GM21737 (cell line): ENCODE results near the gene RBM23.
"Not testable (repeated sequence)": the region's sequence is repeated elsewhere in the genome, so short reads cannot be mapped to it uniquely, and the experiment has no call there.

Source experiments
- ATAC-seq: cut with Tn5 transposase; IDR thresholded peaks from one replicate; pipeline ENCODE4 v1.9.1; 2021; ENCODE audit warnings: mild to moderate bottlenecking, moderate library complexity; ENCODE audit not compliant: unreplicated experiment

Gene RBM23

GRCh38 chr14:22870811-22871223 is 48.1 kb downstream of the RBM23 start:
- ATAC-seq: peak; percentile 36

GRCh38 chr14:22866874-22867273 is 52.1 kb downstream of the RBM23 start:
- ATAC-seq: no peak

DNA sequence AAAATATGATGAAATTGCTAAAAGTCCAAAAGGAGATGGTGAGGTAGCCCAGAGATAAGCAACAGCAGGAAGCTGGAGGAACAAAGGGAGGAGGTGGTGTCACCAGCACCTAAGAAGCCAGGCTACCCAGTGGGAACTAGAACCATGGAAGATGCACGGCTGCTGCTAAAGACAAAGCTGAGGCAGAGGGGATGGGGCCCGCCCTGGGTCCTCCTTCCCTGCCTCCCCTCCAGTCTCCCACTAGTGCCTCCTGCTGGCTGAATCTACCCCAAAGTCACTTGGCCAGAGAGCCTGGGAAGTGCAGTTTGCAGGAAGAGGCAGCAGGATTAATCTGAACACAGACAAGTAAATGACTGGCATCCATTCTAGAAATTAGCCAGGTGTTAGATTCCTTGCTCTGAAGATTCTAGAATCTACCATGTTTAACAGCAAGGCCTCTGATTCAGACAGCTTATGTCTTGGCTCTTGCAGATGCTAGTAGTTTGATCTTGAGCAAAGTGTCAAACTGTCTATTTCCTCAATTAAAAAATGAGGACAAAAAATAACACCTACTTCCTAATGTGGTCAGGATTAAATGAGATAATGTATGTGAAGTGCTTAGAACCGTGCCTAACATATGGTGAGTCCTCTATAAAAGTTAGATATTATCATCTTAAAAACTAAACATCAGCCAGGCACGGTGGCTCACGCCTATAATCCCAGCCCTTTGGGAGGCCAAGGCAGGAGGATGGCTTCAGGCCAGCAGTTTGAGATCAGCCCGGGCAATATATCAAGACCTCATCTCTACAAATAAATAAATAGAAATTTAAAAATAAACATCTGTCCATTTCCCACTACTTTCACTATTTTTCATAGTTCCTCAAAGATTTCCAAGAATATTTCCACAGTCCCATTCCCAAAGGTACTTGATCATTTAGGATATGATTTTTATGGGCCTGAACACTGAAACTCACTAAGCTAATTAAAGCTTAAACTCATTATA is 53.2 kb downstream of the RBM23 start:
- no peak for ATAC-seq

GRCh38 chr14:22864979-22865378 is 54.0 kb downstream of the RBM23 start:
- no peak for ATAC-seq

GRCh38 chr14:22861651-22862050 is 57.3 kb downstream of the RBM23 start:
- ATAC-seq: no peak

DNA sequence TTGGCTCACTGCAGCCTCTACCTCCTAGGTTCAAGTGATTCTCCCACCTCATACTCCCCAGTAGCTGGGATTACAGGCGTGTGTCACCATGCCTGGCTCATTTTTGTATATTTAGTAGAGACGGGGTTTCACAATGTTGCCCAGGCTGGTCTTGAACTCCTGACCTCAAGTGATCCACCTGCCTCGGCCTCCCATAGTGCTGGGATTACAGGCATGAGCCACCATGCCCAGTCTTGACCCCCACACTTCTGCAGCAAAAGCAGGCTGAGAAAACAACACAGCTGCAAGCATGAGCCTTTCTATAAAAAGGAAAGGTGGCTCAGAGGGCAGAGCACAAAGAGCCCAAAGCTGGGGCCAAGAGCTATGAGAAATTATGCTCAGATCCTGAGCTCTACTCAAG is 58.6 kb downstream of the RBM23 start:
- not testable (repeated sequence) for ATAC-seq

DNA sequence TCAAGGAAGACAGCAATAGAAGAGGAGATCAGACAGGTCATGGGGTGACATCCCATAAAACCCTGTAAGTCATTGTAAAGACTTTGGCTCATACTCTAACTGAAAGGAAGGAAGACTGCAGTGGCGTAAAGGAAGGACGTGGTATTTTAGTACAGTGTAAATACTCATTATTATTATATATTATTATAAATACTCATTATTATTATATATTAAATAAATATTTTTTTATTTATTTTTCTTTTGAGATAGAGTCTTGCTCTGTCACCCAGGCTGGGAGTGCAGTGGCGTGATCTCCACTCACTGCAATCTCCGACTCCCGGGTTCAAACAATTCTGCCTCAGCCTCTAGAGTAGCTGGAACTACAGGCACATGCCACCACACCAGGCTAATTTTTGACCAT is 62.5 kb downstream of the RBM23 start:
- ATAC-seq: no peak

DNA sequence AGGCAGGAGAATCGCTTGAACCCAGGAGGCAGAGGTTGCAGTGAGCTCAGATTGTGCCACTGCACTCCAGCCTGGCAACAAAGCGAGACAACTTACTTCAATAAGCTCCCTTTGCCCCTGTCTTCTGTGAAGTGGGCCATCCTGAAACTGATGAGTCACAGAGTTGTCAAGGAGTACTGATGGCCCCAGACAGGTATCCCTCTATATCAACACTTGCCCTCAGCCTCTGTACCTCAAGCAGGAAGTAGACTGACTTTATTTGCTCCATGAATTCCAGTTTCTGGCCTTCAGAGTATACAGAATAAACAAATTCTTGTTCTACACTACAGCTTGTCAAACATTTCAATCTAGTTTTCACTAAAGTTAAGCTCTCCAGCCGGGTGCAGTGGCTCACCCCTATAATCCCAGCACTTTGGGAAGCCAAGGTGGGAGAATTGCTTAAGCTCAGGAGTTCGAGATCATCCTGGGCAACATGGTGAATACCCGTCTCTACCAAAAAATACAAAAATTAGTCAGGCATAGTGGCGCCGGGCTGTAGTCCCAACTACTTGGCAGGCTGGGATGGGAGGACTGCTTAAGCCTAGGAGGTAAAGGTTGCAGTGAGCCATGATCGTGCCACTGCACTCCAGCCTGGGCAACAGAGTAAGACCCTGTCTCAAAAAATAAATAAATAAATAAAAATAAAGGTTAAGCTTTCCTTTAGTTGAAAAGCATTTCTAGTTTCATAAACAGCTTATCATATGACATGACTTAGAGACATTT is 63.8 kb downstream of the RBM23 start:
- ATAC-seq: no peak

DNA sequence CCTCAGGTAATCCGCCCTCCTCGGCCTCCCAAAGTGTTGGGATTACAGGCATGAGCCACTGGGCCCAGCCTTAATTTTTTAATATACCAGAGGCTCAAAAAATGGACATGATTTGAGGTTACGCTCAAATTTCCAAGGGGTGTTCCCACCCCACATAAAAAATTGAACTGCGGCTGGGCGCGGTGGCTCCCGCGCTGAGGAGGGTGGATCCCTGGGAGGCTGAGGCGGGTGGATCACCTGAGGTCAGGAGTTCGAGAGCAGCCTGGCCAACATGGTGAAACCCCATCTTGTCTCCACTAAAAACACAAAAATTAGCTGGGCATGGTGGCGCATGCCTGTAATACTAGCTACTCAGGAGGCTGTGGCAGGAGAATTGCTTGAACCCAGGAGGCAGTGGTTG is 64.7 kb downstream of the RBM23 start:
- not testable (repeated sequence) for ATAC-seq

DNA sequence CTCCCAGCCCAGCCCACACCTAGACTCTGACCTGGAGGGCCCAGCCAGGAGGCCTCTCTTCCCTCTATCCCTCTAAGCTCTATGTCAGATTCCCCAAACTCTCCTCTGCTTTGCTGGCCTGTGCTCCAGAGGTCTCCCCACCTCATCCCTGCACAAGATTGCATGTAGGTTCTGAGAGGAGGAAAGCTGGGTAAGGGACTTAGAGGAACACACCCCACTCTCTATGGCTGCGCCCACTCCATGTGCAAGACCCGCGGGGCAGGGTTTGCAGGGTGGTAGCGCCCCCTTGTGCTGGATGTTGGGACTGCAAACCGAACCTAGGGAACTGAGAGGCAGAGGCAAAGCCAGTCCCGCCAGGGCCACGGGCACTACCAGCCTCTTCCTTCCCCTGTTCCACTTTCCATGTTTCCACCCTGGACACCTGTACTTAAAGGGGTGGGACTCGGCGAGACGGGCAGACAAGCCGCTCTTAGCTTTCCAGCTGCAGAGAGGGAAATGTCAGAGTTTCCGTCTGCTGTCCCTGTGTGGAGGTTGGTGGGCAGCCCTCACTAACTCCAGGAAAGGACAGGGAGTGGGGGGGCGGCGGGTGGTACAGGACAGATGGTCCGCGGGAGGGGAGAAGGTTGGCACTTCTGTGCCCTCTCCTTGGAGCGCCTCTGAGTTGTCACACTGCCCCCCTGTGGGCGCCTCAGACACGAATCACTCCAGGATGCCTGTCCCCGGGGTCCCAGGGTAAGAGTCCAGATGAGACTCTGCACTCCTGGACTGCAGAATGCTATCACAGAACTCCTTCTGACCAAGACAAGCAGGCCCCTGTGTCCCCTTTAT is 65.8 kb downstream of the RBM23 start:
- peak; percentile 67 for ATAC-seq

DNA sequence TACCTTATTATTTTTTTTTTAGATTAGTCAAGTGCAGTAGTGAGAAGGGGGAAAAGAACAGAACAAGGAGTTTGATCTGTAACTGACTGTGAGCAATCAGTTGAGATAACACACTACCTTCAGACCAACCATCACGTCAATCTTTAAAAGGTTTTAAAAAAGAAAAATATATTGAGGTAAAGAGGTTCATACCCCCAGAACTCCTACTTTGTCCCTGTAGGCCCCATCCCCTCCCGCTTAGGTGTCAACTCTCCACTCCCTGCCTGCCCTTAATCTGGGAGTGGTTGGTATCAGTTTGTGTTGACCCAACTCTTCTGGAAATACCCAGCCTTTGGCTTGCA is 66.4 kb downstream of the RBM23 start:
- ATAC-seq: peak; percentile 8

- ATAC-seq: not testable (repeated sequence)
Measured at GRCh38 chr14:22852178-22852577, 66.8 kb downstream of the RBM23 start.

DNA sequence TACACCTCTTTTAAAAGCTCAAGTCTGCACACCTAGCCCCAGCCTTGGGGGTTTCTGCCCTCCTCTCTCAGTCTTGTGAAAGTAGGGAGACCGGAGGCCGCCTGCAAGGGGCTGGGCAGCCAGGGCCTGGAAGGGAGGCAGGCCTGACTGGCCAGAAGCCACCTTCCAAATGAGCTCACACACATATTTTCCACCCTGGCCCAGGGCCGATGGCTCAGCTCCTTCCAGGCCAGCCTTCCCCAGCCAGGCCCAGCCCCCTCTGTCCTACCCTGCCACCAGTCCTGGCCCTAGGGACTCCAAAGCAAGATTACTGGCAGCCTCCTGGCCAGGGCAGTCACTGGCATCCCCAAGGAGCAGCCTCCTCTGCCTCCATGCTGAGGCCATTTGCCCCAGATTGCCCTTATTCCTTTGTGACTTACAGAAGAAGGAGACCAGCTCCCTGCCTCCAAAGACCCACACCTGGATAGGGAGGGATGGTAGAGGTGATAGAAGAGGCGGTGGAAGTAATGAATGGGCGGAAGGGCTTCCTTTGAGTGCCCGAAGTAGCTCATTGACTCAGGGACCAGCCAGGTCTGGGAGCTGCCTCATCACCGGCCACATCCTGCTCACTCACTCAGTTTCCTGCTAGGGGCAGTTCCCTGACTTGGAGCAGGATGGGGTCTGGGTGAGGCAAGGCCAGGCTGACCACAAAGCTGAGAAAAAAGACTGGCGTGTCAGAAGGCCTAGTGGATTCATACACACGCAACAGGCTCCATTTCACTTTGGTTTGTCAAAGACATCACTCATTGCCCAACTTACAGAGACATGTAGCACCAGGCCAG is 67.8 kb downstream of the RBM23 start:
- no peak for ATAC-seq

GRCh38 chr14:22849212-22849819 is 69.6 kb downstream of the RBM23 start:
- ATAC-seq: no peak

DNA sequence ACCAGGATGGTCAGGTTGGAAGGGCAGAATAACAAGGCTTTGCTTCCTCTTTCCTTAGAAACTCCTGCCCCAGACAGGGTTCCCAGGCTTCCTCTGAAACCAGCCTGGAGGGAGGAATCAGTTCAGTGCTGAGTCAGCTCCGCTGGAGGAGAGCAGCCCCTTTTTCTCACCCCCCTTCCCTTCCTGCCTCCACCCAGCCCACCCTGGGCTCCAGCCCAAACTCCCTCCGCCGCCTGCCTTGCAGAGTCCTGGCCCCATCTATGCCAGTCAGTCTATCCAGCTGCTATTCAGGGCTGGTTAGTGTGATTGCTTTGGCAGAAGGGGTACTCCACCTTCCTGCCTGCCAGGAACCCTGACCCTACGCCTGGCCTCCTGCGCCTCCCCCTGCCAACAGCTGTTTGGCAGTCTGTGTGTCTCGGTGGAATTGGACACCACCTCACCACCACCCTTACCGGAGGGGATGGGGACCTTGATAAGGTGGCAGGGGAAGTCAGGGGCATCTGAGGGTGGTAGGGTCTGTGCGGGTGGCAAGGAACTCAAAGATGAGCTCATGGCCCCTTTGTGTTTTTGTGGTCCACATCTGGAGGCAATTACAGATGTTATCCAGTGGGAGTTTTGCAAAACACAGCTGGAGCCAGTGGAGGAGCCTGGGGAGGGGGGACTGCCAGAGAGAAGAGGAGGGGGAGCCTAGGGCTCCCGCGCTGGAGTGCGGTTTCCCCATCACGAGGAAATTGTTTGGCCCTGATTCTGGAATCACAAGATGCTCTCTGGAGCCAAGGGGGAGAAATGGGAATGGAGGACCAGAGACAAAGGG is 70.4 kb downstream of the RBM23 start:
- ATAC-seq: no peak

GRCh38 chr14:22847661-22848341 is 71.1 kb downstream of the RBM23 start:
- no peak for ATAC-seq

GRCh38 chr14:22846811-22847307 is 72.1 kb downstream of the RBM23 start:
- no peak for ATAC-seq
